KOPT-K1 (cell line): Measurements from ENCODE around the gene SOHLH1.

Experiments used
- H3K27ac ChIP-seq: fragments of 200-600 bp; sonication (generic); 2 replicates; pipeline ENCODE4 v1.5.1; 2016; ENCODE audit warnings: antibody characterized with exemption, mild to moderate bottlenecking, low read depth, low read length; ENCODE audit not compliant: poor library complexity, severe bottlenecking
- H3K36me3 ChIP-seq: fragments of 200-600 bp; sonication (generic); 2 replicates; pipeline ENCODE4 v1.5.1; 2017; ENCODE audit warnings: antibody characterized with exemption, mild to moderate bottlenecking, low read length, moderate library complexity; ENCODE audit not compliant: insufficient read depth
- H3K9me3 ChIP-seq: fragments of 200-600 bp; sonication (generic); 2 replicates; pipeline ENCODE4 v1.5.1; 2017; ENCODE audit warnings: antibody characterized with exemption, low read length, mild to moderate bottlenecking; ENCODE audit not compliant: insufficient read depth, poor library complexity, severe bottlenecking

The SOHLH1 gene

GRCh38 chr9:135699440-135699839, at the start of gene SOHLH1:
Gene SOHLH1, minus strand, starts transcription at chr9:135699481. Its CDS starts 14 bp downstream, at chr9:135699467.
- H3K36me3 ChIP-seq = no peaks in the 10 kb centered on the region
- H3K27ac ChIP-seq = no peak within 1 kb of the TSS
- H3K9me3 ChIP-seq = no peaks in the 10 kb centered on the region

DNA sequence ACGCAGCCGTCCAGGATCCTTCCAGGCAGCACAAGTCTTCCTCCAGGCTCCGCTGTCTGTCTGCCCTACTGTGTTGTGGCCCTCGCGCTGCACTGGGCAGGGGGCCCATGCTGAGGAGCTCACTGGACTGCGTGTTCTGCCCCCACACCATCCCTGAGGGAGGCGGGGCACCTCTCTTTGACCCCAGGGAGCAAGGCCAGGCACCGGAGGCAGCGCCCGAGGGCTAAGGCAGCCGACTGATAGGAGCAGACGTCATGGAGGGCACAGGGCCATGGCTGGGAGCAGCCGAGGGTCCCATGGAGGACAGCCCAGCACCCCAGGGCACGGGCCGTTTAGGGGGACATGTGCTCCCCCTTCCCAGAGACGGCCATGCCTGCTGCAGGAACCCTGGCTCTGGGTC, 49.4 kb upstream of the SOHLH1 start:
- Histone ChIP-seq H3K36me3 (no peaks in the 10 kb centered on the region), H3K9me3 (no peaks in the 10 kb centered on the region)

GRCh38 chr9:135747311-135747710, 48.0 kb upstream of the SOHLH1 start:
- H3K27ac ChIP-seq = no peak overlapping the region
- H3K36me3 ChIP-seq = no peaks in the 10 kb centered on the region
- H3K9me3 ChIP-seq = no peaks in the 10 kb centered on the region

More for the DNA sequence above, 49.4 kb upstream of the SOHLH1 start:
- H3K27ac ChIP-seq = no peak overlapping the region

GRCh38 chr9:135746565-135746964, 47.3 kb upstream of the SOHLH1 start:
- H3K36me3 ChIP-seq = no peaks in the 10 kb centered on the region

GRCh38 chr9:135745686-135746324, 46.5 kb upstream of the SOHLH1 start:
- Histone ChIP-seq H3K9me3 (no peaks in the 10 kb centered on the region), H3K36me3 (no peaks in the 10 kb centered on the region), H3K27ac (no peak overlapping the region)

More at GRCh38 chr9:135746565-135746964, 47.3 kb upstream of the SOHLH1 start:
- H3K9me3 ChIP-seq = no peaks in the 10 kb centered on the region
- no peak overlapping the region for H3K27ac ChIP-seq

DNA sequence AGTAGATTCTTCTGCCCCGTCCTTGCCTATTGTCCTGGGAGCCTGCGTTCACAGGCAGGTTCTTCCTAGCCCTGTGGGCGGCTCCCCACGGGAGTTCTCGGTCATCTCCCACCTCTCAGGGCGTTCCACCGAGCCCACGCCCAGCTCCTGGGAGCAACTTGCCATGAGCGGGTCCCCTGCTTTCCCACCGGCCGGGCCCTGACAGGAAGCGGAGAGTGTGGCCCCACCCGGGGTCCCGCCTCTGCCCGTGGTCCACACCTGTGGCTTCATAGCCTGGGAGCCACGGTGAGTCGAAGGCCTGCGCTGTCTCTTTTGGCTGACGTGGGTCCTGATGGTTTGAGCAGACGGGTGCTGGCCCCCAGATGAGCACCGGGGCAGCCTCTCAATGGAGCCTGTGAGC, 45.9 kb upstream of the SOHLH1 start:
- H3K27ac ChIP-seq = no peak overlapping the region
- H3K9me3 ChIP-seq = no peaks in the 10 kb centered on the region
- H3K36me3 ChIP-seq = no peaks in the 10 kb centered on the region

GRCh38 chr9:135744333-135745070, 45.2 kb upstream of the SOHLH1 start:
- Histone ChIP-seq H3K27ac (no peak overlapping the region), H3K36me3 (no peaks in the 10 kb centered on the region), H3K9me3 (no peaks in the 10 kb centered on the region)

GRCh38 chr9:135743546-135744332, 44.5 kb upstream of the SOHLH1 start:
- H3K27ac ChIP-seq = no peak overlapping the region
- H3K9me3 ChIP-seq = no peaks in the 10 kb centered on the region
- no peaks in the 10 kb centered on the region for H3K36me3 ChIP-seq

GRCh38 chr9:135743021-135743420, 43.7 kb upstream of the SOHLH1 start:
- H3K9me3 ChIP-seq = no peaks in the 10 kb centered on the region
- no peak overlapping the region for H3K27ac ChIP-seq
- H3K36me3 ChIP-seq = no peaks in the 10 kb centered on the region

DNA sequence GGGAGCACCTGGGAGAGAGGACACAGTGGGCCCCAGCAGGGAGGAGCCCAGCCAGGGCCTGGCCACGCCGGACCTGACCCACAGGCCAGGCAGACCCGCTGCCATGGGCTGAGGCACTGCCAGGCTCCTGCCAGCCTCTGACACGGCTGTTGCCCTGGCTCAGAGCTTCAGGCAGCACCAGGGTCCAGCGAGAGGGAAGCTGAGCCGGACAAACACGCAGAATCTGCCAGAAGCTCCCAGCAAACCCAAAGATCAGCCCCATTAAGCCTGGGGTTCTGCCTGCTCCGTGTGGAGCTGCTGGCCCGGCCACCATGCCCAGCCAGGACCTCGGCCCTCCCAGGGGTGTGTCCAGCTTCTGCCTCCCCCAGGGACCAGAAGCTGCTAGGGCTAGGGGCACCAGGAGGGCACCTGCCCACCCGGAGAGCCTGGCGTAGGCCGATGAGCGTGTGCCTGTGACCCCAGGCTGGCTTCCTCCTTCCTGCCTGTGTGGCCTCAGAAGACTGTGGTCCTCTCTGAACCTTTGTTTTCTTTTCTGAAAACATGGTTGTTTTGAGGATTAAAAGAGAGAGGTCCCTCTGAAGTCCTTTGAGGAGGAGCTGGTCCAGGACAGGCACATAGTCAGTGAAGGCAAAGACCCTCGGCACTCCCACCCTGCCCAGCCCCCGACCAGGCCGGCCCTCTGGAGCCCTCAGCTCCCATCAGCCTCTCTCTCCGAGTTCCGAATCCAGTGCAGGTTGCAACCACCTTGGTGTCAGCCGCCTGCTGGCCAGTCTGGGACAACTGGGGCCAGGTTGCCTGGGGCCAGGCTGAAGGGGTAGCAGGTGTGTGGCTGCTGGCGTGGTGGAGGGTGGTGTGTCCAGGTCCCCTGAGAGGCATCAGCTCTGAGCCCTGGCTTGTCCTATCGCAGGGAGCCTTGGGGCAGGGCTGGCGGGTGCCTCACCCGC, 42.3 kb upstream of the SOHLH1 start:
- H3K36me3 ChIP-seq = no peaks in the 10 kb centered on the region
- H3K9me3 ChIP-seq = no peaks in the 10 kb centered on the region
- no peak overlapping the region for H3K27ac ChIP-seq

DNA sequence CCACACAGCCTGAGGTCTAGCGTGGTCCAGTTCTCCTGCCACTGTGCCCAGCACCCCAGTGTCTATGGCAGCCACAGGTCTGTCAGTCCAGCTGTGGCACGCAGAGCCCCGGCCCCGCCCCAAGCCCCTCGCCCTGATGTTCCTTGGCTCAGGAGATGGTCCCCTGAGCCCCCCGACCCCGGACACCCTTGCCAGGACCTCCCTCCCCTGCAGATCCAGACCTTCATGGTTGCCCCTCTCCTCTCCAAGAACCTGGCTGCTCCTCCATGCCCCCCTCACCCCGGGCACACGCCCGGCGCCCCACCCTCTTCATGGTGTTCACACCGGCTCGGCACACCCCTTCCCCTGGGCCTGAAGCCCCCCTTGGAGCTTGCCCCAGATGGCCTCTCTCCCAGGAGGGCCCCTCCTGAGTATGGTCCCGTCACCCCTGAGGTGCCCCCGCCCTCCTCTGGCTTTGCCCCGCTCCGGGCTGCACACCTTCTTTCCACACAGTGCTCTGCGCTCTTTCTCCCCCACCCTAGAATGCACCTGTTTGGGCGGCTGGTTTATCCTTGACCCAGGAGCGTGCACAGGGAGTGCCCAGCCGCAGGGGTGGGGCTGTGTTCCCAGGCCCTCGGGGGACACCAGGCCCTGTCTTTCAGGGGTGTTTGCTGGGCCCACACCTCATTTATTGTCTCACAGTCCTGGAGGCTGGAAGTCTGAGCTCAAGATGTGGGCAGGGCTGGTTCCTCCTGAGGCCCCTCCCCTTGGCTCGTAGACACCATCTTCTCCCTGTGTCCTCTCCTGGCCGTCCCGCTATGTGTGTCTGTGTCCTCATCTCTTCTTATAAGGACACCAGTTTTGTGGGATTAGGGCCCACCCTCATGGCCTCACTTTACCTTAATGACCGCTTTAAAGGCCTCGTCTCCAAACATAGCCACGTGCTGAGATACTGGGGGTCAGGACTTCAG, 40.3 kb upstream of the SOHLH1 start:
- Histone ChIP-seq H3K27ac (no peak overlapping the region), H3K9me3 (no peaks in the 10 kb centered on the region), H3K36me3 (no peaks in the 10 kb centered on the region)

GRCh38 chr9:135737840-135738521, 38.7 kb upstream of the SOHLH1 start:
- Histone ChIP-seq H3K9me3 (no peaks in the 10 kb centered on the region), H3K36me3 (no peaks in the 10 kb centered on the region), H3K27ac (no peak overlapping the region)
